GM06990 (cell line): ENCODE data around the gene CUEDC1.

Source experiments
- DNase-seq: peaks from one replicate; pipeline ENCODE4 v3.0.0-alpha.2; 2011; ENCODE audit not compliant: insufficient read length; ENCODE audit errors: extremely low read depth
- H3K27me3 ChIP-seq: replicated peaks from 2 replicates; pipeline ENCODE4 v1.6.0; 2011; ENCODE audit warnings: low read length; ENCODE audit not compliant: control insufficient read depth, insufficient read depth
- H3K36me3 ChIP-seq: 2 replicates; pipeline ENCODE4 v1.5.1; 2011; ENCODE audit warnings: low read length; ENCODE audit not compliant: control insufficient read depth, insufficient read depth
- H3K4me3 ChIP-seq: replicated peaks from 2 replicates; pipeline ENCODE4 v1.5.1; 2011; ENCODE audit warnings: low read depth, mild to moderate bottlenecking, control low read depth, low read length
- CTCF ChIP-seq: IDR thresholded peaks from 2 replicates; pipeline ENCODE4 v1.5.1; 2011; ENCODE audit warnings: low read length, control low read depth, mild to moderate bottlenecking, inconsistent platforms; ENCODE audit not compliant: insufficient read depth, poor library complexity, severe bottlenecking

Gene CUEDC1

GRCh38 chr17:57881143-57881542 is 74.1 kb downstream of the CUEDC1 start:
- TF ChIP-seq CTCF, result no peak
- no peak for DNase-seq
- Histone ChIP-seq H3K4me3 (no peak overlapping the region), H3K36me3 (no peaks in the 10 kb centered on the region), H3K27me3 (peaks cover 1% of the 10 kb centered on the region; the same call in 1 of the 2 replicates)

GRCh38 chr17:57880086-57880456 is 75.1 kb downstream of the CUEDC1 start:
- no peak for DNase-seq
- H3K4me3 ChIP-seq, result no peak overlapping the region
- no peaks in the 10 kb centered on the region for H3K27me3 ChIP-seq
- H3K36me3 ChIP-seq, result no peaks in the 10 kb centered on the region
- TF ChIP-seq CTCF, result no peak

- Histone ChIP-seq H3K4me3 (no peak overlapping the region), H3K36me3 (no peaks in the 10 kb centered on the region)
- DNase-seq, result no peak
Measured at GRCh38 chr17:57879437-57880085, 75.7 kb downstream of the CUEDC1 start.

GRCh38 chr17:57877803-57878377 is 77.3 kb downstream of the CUEDC1 start:
- H3K4me3 ChIP-seq, result no peak overlapping the region
- no peak for DNase-seq
- no peak for TF ChIP-seq CTCF

More at GRCh38 chr17:57879437-57880085, 75.7 kb downstream of the CUEDC1 start:
- no peaks in the 10 kb centered on the region; the same call in 1 of the 2 replicates for H3K27me3 ChIP-seq
- no peak for TF ChIP-seq CTCF

GRCh38 chr17:57876866-57877237 is 78.4 kb downstream of the CUEDC1 start:
- no peak for DNase-seq
- Histone ChIP-seq H3K4me3 (no peak overlapping the region), H3K36me3 (no peaks in the 10 kb centered on the region), H3K27me3 (no peaks in the 10 kb centered on the region; the same call in 1 of the 2 replicates)
- no peak for TF ChIP-seq CTCF

More at GRCh38 chr17:57877803-57878377, 77.3 kb downstream of the CUEDC1 start:
- H3K36me3 ChIP-seq, result no peaks in the 10 kb centered on the region
- H3K27me3 ChIP-seq, result no peaks in the 10 kb centered on the region; the same call in 1 of the 2 replicates
